Activated naive CD4-positive, alpha-beta T cell treated with anti-CD3 and anti-CD28 coated beads for 36 hours (primary cell): ENCODE measurements around the gene NNMT. TPM values are rescaled to one million over a fixed set of nuclear protein-coding genes. Genes with fewer than 3 reads are reported as not detected.
A peak's percentile ranks its signal among the peaks of the same experiment; 100 is the strongest.
"Not testable (repeated sequence)": the region's sequence is repeated elsewhere in the genome, so short reads cannot be mapped to it uniquely, and the experiment has no call there.

Source experiments
- CTCF ChIA-PET: fragments of 350-600 bp; sonication (Branson Sonifier 250); formaldehyde crosslinking; loops from one replicate; lab custom pipeline; 2021; ENCODE audit warnings: antibody characterized with exemption; lab: Charles Lee
- DNase-seq: peaks from one replicate; pipeline ENCODE4 v3.0.0-alpha.2; 2020
- H3K27ac Mint-ChIP-seq: one replicate; pipeline ENCODE4 v1.8.0; 2021; ENCODE audit warnings: mild to moderate bottlenecking, mixed read lengths
- H3K27me3 Mint-ChIP-seq: one replicate; pipeline ENCODE4 v1.8.0; 2021; ENCODE audit warnings: low read depth, mixed read lengths
- H3K36me3 Mint-ChIP-seq: one replicate; pipeline ENCODE4 v1.8.0; 2021; ENCODE audit warnings: low read depth, mixed read lengths
- H3K4me1 Mint-ChIP-seq: one replicate; pipeline ENCODE4 v1.8.0; 2021; ENCODE audit warnings: low read depth, mixed read lengths
- H3K4me3 Mint-ChIP-seq: one replicate; pipeline ENCODE4 v1.8.0; 2021; ENCODE audit warnings: mild to moderate bottlenecking, moderate library complexity, mixed read lengths
- H3K9me3 Mint-ChIP-seq: one replicate; pipeline ENCODE4 v1.8.0; 2021; ENCODE audit warnings: mixed read lengths
- intact Hi-C: fragments of 100-400 bp; cut with micrococcal nuclease; formaldehyde crosslinking; loops from one replicate; pipeline ENCODE4 v1.15.1; 2023
- total RNA-seq, 2 experiments: library from RNA; stranded (reverse); gene quantifications; one replicate each; pipeline ENCODE4 v1.2.3, GENCODE V29; 2021

The NNMT gene
- total RNA-seq, 2 experiments from 2014 or later, result not detected

DNA sequence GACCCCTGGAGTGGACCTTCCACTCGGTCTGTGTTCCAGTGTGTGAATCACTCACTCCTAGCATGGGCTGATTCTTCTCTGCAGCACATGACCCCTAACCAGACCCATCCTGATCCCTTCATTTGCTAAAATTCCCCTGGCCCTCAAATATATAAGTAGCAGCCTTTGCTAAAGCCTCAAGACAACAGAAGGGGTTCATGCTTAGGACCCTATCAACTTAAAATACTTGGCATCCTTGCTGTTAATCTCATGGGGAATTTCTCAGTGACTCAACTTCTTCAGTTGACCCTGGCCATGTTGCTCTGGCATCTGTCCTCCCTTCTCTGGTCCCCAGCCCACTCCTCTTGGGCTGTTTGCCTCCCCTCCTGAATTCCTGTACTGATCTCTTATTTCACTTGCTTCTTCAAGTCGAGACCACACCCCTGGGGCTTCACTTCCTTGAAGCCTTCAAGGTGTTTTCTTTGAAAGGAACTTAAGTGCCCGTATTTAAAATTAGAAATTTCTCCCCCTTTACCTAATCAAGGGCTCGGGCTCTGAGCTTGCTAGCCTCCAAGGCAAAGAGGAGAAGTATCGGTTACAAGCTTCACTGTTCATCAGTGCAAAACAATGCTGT is 23.6 kb downstream of the NNMT start:
- Mint-ChIP-seq H3K4me1 (peaks cover 45% of the 10 kb centered on the region), H3K27ac (peak overlapping the region; percentile 59), H3K27me3 (no peaks in the 10 kb centered on the region), H3K4me3 (no peak overlapping the region), H3K9me3 (peaks cover 2% of the 10 kb centered on the region), H3K36me3 (peaks cover 2% of the 10 kb centered on the region)
- DNase-seq, result peak; percentile 14
- intact Hi-C loops, result no loop called here
- CTCF ChIA-PET, result interaction anchor here (0.7 to 1.0 kb wide), 2 partner anchors 39 to 466 kb away, joined by 3 to 4 read pairs; no protein-coding TSS in a partner anchor

DNA sequence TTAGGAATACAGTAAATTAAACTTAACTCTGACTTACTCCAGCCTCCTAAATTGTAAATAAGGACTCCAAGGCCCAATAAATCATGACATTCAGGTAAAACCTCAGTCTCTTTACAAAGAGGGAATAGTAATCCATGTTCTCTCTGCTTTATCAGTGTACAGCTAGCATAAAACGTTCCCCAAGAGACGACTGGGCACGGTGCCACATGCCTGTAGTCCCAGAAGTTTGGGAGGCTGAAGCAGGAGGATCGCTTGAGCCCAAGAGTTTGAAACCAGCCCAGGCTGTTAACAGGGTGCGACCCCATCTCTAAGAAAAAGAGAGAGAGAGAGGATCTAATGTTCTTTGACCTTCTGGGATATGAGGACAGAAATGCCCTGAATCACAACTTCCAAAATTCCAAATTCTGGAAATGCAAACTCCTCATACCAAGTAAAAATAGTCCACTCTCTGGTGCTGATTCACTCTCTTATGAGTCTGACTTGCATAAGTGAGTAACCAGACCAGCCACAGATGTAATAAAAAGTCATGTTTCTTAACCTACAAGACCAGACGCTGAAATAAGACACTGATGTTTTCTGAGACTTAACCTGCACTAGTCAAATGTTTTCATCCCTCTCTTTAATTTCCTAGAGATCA is 25.5 kb downstream of the NNMT start:
- H3K9me3 Mint-ChIP-seq, result peaks cover 2% of the 10 kb centered on the region
- CTCF ChIA-PET, result no interaction called here
- H3K27me3 Mint-ChIP-seq, result no peaks in the 10 kb centered on the region
- H3K27ac Mint-ChIP-seq, result no peak overlapping the region
- no peak overlapping the region for H3K4me3 Mint-ChIP-seq
- intact Hi-C loops, result no loop called here
- DNase-seq, result no peak
- peaks cover 2% of the 10 kb centered on the region for H3K36me3 Mint-ChIP-seq
- peaks cover 32% of the 10 kb centered on the region for H3K4me1 Mint-ChIP-seq

DNA sequence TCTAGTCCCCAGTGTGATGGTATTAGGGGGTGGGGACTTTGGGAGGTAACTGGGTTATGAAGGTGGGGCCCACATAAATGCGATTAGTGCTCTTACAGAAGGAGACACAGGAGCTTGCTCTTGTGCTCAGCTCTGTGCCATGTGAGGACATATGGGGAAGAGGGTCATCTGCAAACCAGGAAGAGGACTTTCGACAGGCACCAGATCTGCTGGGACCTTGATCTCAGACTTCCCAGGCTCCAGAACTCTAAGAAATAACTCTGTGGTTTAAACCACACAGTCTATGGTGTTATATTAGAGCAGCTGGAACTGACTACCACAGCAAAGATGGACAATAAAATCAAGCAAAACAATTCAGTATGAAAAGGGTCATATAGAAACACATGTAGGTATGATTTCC is 26.7 kb downstream of the NNMT start:
- Mint-ChIP-seq H3K27ac (no peak overlapping the region), H3K27me3 (no peaks in the 10 kb centered on the region), H3K9me3 (peaks cover 2% of the 10 kb centered on the region), H3K4me1 (peaks cover 22% of the 10 kb centered on the region), H3K36me3 (peaks cover 2% of the 10 kb centered on the region), H3K4me3 (no peak overlapping the region)
- intact Hi-C loops, result no loop called here
- CTCF ChIA-PET, result interaction anchor here (0.5 kb wide), 1 partner anchor 154 kb away, joined by 3 read pairs; no protein-coding TSS in a partner anchor
- no peak for DNase-seq

DNA sequence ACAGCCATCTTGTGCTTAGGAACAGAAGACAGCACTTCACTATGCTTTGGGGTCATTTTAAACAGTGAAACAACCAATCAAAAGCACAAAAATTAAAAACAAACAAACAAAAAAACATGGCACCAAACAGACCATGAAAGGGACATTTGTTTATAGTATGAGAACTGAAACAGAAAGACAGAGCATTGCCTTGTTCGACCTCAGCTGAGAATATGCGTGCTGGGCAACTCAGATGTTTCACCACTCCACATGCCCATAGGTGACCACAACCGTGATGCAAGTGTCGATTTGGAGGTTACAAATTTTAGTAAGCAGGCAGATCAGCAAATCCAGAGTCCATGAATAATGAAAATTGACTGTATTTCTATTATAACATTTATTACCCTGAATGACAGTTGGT is 30.0 kb downstream of the NNMT start:
- Mint-ChIP-seq H3K27ac (no peak overlapping the region), H3K4me3 (no peak overlapping the region), H3K4me1 (no peaks in the 10 kb centered on the region), H3K36me3 (peaks cover 8% of the 10 kb centered on the region), H3K27me3 (peaks cover 3% of the 10 kb centered on the region), H3K9me3 (peaks cover 9% of the 10 kb centered on the region)
- DNase-seq, result no peak
- CTCF ChIA-PET, result no interaction called here
- intact Hi-C loops, result no loop called here

DNA sequence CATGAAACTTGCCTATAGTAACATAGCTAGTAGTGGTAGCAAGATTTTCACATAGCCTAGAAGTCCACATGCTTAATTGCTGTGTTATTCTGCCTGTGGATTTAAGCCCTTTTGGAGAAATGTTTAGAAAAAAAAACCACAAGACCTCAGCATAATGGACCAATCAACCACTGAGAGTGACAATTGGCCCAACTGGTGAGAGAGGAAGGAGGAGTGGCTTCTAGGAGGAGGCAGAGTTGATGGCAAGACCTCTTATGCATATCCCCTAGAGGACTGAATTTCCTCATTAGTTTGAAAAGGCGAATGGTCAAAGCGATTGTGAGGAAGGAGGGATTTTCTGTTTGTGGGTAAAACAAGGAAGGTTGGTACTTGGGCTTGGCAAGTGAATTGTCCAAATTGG is 30.6 kb downstream of the NNMT start:
- Mint-ChIP-seq H3K27me3 (peaks cover 3% of the 10 kb centered on the region), H3K27ac (no peak overlapping the region), H3K9me3 (peaks cover 10% of the 10 kb centered on the region), H3K4me1 (no peaks in the 10 kb centered on the region), H3K4me3 (no peak overlapping the region), H3K36me3 (peaks cover 8% of the 10 kb centered on the region)
- CTCF ChIA-PET, result no interaction called here
- intact Hi-C loops, result no loop called here
- no peak for DNase-seq

DNA sequence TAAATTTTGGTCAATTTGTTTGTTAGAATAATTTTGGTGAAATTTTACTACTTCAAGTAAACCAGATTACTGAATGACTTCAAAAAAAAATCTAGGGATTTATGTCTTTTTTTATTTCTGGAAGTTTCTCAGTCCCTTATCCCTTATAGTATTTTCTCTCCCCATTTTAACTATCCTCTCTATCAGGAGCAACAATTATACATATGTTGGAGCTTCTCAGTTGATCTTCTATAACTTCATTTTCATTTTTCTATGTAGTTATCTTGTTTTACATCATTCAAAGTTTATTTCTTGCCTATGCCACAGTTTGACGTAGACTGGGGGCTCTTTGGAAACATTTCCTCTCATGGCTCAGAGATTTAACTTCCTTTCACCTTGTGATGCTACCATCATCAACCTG is 34.2 kb downstream of the NNMT start:
- Mint-ChIP-seq H3K4me3 (no peak overlapping the region), H3K36me3 (peaks cover 8% of the 10 kb centered on the region), H3K4me1 (no peaks in the 10 kb centered on the region), H3K9me3 (peaks cover 17% of the 10 kb centered on the region), H3K27ac (no peak overlapping the region), H3K27me3 (peaks cover 5% of the 10 kb centered on the region)
- DNase-seq, result no peak
- intact Hi-C loops, result no loop called here
- CTCF ChIA-PET, result no interaction called here

DNA sequence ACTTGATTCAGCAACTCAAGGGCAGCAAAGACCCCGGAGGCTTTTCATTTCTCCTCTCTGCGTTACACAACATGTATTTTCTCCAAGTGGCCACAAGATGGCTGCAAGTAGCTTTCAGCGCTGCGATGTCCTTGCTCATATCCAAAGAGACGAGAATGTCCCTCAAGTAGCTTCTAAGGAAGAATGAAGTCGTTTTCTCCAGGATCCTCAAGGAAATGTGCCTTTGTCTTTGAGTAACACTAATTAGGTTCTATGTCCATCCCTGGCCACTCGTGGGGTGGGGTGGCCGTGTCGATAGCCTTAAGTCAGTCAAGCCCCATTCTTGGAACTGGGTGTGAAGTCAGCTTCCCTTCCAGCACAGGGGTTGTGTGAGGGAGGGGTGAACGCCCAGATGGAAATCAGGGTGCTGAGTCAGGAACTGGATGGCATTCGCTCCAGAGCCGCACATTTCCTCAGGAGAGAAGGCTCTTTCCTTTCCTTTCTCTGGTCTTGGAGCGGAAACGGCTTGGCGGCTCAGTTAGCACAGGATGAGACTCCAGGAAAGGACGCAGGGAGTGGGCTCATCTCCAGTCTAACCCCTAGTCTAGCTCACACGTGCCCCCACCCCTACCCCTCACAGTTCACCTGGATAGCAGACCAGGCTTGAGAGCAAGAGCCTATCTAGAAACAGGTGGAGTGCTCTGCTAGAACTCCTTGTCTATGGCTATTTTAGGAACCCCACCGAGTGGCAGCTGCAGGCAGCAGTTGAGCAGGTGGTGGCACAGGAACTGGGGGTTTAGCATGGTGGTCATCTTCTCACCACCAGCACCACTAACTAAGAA is 44.3 kb downstream of the NNMT start:
- H3K27me3 Mint-ChIP-seq, result no peaks in the 10 kb centered on the region

DNA sequence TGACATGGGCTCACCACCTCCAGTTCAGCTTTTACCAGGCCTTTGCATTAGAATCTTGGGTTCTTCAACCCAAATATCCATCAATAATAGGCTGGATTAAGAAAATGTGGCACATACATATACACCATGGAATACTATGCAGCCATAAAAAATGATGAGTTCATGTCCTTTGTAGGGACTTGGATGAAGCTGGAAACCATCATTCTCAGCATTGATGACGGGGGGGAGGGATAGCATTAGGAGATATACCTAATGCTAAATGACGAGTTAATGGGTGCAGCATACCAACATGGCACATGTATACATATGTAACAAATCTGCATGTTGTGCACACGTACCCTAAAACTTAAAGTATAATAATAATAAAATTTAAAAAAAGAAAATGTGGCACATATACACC is 45.5 kb downstream of the NNMT start:
- not testable (repeated sequence) for H3K27ac Mint-ChIP-seq, H3K27me3 Mint-ChIP-seq, H3K4me3 Mint-ChIP-seq, H3K9me3 Mint-ChIP-seq, H3K36me3 Mint-ChIP-seq, DNase-seq
- H3K4me1 Mint-ChIP-seq, result peaks cover 13% of the 10 kb centered on the region
- intact Hi-C loops, result loop anchor here (2.0 kb wide), 6 partner anchors 25 to 421 kb away; partner anchors contain the start of genes C11orf71, RBM7 and REXO2
- CTCF ChIA-PET, result interaction anchor here (0.5 kb wide), 1 partner anchor 50 kb away, joined by 3 read pairs; no protein-coding TSS in a partner anchor

More for the DNA sequence above, 44.3 kb downstream of the NNMT start:
- H3K4me3 Mint-ChIP-seq, result peak overlapping the region; percentile 55
- H3K4me1 Mint-ChIP-seq, result peaks cover 13% of the 10 kb centered on the region
- no peak overlapping the region for H3K27ac Mint-ChIP-seq
- intact Hi-C loops, result loop anchor here (2.0 kb wide), 6 partner anchors 24 to 422 kb away; partner anchors contain the start of genes C11orf71, RBM7 and REXO2
- H3K9me3 Mint-ChIP-seq, result no peaks in the 10 kb centered on the region
- peak; percentile 56 for DNase-seq
- no peaks in the 10 kb centered on the region for H3K36me3 Mint-ChIP-seq
- CTCF ChIA-PET, result interaction anchor here (0.5 to 1.6 kb wide), 9 partner anchors 10 to 901 kb away, joined by 3 to 7 read pairs (median 3); no protein-coding TSS in a partner anchor

DNA sequence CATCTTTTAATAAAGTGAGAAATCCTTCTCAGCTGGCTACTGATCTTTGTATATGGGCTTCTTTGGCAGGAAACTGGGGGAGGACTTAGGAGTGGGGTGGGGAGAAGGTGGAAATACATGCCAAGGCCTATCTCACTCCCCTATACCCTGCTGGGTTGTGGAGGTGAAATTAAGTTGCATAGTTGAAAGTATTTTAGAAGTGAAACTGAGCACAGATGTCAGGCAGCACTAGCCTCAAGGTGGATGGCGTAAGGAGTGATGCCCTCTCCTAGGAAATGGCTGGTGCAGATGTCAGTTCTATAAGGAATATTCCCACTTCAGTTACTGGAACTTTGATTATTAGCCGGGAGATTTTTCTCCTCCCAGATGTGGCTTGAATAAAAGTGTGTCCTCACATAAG is 46.3 kb downstream of the NNMT start:
- H3K9me3 Mint-ChIP-seq, result no peaks in the 10 kb centered on the region
- CTCF ChIA-PET, result no interaction called here
- H3K4me3 Mint-ChIP-seq, result no peak overlapping the region
- H3K27me3 Mint-ChIP-seq, result no peaks in the 10 kb centered on the region
- DNase-seq, result no peak
- no peaks in the 10 kb centered on the region for H3K36me3 Mint-ChIP-seq
- intact Hi-C loops, result no loop called here
- H3K27ac Mint-ChIP-seq, result no peak overlapping the region
- peaks cover 13% of the 10 kb centered on the region for H3K4me1 Mint-ChIP-seq

DNA sequence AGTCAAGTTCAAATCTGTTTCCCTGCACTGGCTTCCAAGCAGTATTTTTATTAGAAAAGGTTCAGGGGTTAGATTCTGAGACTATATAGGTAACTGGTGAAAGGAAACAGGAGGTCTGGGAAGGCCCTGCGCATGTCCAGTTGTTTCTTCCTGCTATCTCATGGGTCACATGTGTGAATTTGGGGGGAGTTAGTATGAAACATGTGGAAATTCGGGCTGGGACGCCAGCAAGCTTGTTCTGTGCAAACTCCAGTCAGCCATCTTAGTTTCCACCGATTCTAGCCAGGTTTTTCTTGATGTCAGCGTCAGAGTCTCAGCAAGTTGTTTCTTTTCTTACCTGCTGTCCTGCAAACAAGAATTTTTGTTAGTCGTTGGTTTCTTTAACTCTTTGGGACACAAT is 46.8 kb downstream of the NNMT start:
- intact Hi-C loops, result no loop called here
- H3K4me1 Mint-ChIP-seq, result peaks cover 16% of the 10 kb centered on the region
- no peak overlapping the region for H3K27ac Mint-ChIP-seq
- CTCF ChIA-PET, result interaction anchor here (0.8 kb wide), 1 partner anchor 162 kb away, joined by 3 read pairs; no protein-coding TSS in a partner anchor
- H3K27me3 Mint-ChIP-seq, result no peaks in the 10 kb centered on the region
- no peaks in the 10 kb centered on the region for H3K36me3 Mint-ChIP-seq
- H3K9me3 Mint-ChIP-seq, result no peaks in the 10 kb centered on the region
- no peak for DNase-seq
- no peak overlapping the region for H3K4me3 Mint-ChIP-seq

DNA sequence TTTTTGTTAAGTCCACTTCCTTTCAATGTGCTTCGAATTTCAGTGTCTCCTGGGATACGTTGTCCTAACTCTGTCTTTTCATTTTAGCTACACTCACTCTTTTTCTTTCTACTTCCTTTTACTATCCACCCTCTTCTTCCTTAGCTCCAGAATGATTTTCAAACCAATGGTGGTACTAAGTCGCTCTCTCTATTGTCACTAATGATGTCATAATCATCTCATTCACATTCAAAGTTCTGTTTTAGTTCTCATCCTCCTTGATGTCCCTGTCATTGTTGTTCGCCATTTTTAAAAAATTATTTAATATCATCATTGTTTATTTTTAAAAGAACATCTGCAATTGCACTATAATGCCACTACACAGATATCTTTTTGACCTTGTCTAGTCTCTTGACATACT is 47.3 kb downstream of the NNMT start:
- Mint-ChIP-seq H3K9me3 (no peaks in the 10 kb centered on the region), H3K27ac (no peak overlapping the region), H3K27me3 (no peaks in the 10 kb centered on the region), H3K36me3 (no peaks in the 10 kb centered on the region), H3K4me3 (no peak overlapping the region), H3K4me1 (peaks cover 16% of the 10 kb centered on the region)
- intact Hi-C loops, result no loop called here
- CTCF ChIA-PET, result interaction anchor here (0.8 kb wide), 1 partner anchor 163 kb away, joined by 3 read pairs; no protein-coding TSS in a partner anchor
- DNase-seq, result no peak

DNA sequence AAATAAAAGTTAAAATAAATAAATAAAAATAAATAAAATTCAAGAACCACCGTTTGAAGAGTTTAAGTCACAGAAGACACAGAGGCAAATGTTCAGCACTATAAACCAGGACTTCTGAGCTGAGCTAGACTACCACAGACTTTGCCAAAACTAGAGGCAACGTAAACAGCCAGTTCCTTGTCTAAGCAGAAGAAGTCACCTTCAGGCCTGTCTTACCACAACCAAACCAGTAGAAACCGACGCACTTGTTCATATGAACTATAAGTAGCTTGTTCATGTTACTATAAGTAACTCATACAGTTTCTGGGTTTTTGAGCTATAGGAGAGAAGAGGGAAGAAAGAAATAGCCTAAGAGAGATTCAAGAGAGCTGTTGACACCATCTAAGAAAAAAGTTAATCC is 48.3 kb downstream of the NNMT start:
- no peak overlapping the region for H3K27ac Mint-ChIP-seq

More for the DNA sequence above, 48.3 kb downstream of the NNMT start:
- intact Hi-C loops, result no loop called here
- peaks cover 16% of the 10 kb centered on the region for H3K4me1 Mint-ChIP-seq
- no peaks in the 10 kb centered on the region for H3K36me3 Mint-ChIP-seq
- no peak for DNase-seq
- H3K27me3 Mint-ChIP-seq, result no peaks in the 10 kb centered on the region
- CTCF ChIA-PET, result no interaction called here
- H3K9me3 Mint-ChIP-seq, result no peaks in the 10 kb centered on the region
- H3K4me3 Mint-ChIP-seq, result no peak overlapping the region
